HG03060 (cell line): ENCODE data around the gene ETV6.
"Not testable (repeated sequence)": the region's sequence is repeated elsewhere in the genome, so short reads cannot be mapped to it uniquely, and the experiment has no call there.

ENCODE experiments used
- ATAC-seq: cut with Tn5 transposase; IDR thresholded peaks from one replicate; pipeline ENCODE4 v1.9.1; 2021; ENCODE audit warnings: low read depth, moderate number of reproducible peaks; ENCODE audit not compliant: unreplicated experiment

The ETV6 gene

GRCh38 chr12:11649413-11650285 is at the start of gene ETV6:
TSS of gene ETV6 (plus strand) at chr12:11649674. CDS start at chr12:11650128, 454 bp downstream.
- peak; percentile 38 for ATAC-seq

GRCh38 chr12:11600199-11600598 is 49.3 kb upstream of the ETV6 start:
- ATAC-seq: no peak

- no peak for ATAC-seq
Observed at GRCh38 chr12:11601647-11602046, 47.8 kb upstream of the ETV6 start.

GRCh38 chr12:11607313-11608081 is 42.0 kb upstream of the ETV6 start:
- ATAC-seq: no peak

GRCh38 chr12:11609045-11609444 is 40.4 kb upstream of the ETV6 start:
- ATAC-seq: no peak

- no peak for ATAC-seq
Observed at GRCh38 chr12:11615481-11615880, 34.0 kb upstream of the ETV6 start.

- ATAC-seq: no peak
Observed at GRCh38 chr12:11618046-11618445, 31.4 kb upstream of the ETV6 start.

GRCh38 chr12:11621797-11622423 is 27.6 kb upstream of the ETV6 start:
- no peak for ATAC-seq

GRCh38 chr12:11622876-11623281 is 26.6 kb upstream of the ETV6 start:
- no peak for ATAC-seq

GRCh38 chr12:11623382-11623781 is 26.1 kb upstream of the ETV6 start:
- ATAC-seq: no peak

- no peak for ATAC-seq
Observed at GRCh38 chr12:11624116-11624515, 25.4 kb upstream of the ETV6 start.

- ATAC-seq: not testable (repeated sequence)
Observed at GRCh38 chr12:11627709-11628108, 21.8 kb upstream of the ETV6 start.

GRCh38 chr12:11628353-11628752 is 21.1 kb upstream of the ETV6 start:
- no peak for ATAC-seq

GRCh38 chr12:11630046-11630706 is 19.3 kb upstream of the ETV6 start:
- no peak for ATAC-seq

- ATAC-seq: no peak
Observed at GRCh38 chr12:11631288-11631687, 18.2 kb upstream of the ETV6 start.

- not testable (repeated sequence) for ATAC-seq
Observed at GRCh38 chr12:11631881-11632280, 17.6 kb upstream of the ETV6 start.

- ATAC-seq: no peak
Observed at GRCh38 chr12:11633968-11634367, 15.5 kb upstream of the ETV6 start.

GRCh38 chr12:11635341-11635740 is 14.1 kb upstream of the ETV6 start:
- ATAC-seq: no peak

GRCh38 chr12:11638315-11638916 is 11.1 kb upstream of the ETV6 start:
- no peak for ATAC-seq

GRCh38 chr12:11639454-11639853 is 10.0 kb upstream of the ETV6 start:
- ATAC-seq: no peak
